Measurements from ENCODE around the gene TTLL9. TPM values are rescaled to one million over a fixed set of nuclear protein-coding genes. Genes with fewer than 3 reads are reported as not detected.

The TTLL9 gene
- total RNA-seq = 0.05 TPM
- polyA plus RNA-seq = 0.46 TPM
- long read RNA-seq, donor 1 = 0 reads
- long read RNA-seq, donor 2, partial matches to known transcripts = 0 of 32 reads
- long read RNA-seq, donor 2, other reads (novel, unspliced or antisense) = 32 of 32 reads
- long read RNA-seq, donor 3 = 0 reads
- long read RNA-seq, donor 4 = 0 reads
- long read RNA-seq, donor 5 = 0 reads
- long read RNA-seq, donor 6 = 0 reads
- long read RNA-seq, donor 7 = 0 reads
- long read RNA-seq, donor 8 = 0 reads
- long read RNA-seq, donor 9 = 0 reads
- long read RNA-seq, donor 10 = 0 reads

- peaks cover 33 to 61% of the 10 kb centered on the region in 2 donors for H3K27me3 ChIP-seq (ENCODE audit: control insufficient read depth in 2 of 2, insufficient read depth in 1 of 2, low read length in 1 of 2)
- H3K4me1 ChIP-seq (ENCODE audit: control insufficient read depth in 2 of 2, insufficient read depth in 2 of 2, low read length in 2 of 2) = peaks cover 0 to 4% of the 10 kb centered on the region in 2 donors
- peak within 1 kb of the TSS in 1 of 2 donors; percentile 43 for H3K4me3 ChIP-seq (ENCODE audit: low read length in 2 of 2)
- no peak within 1 kb of the TSS for H3K27ac ChIP-seq (ENCODE audit: low read depth in 1 of 2, low read length in 1 of 2)
- H3K36me3 ChIP-seq (ENCODE audit: control insufficient read depth in 2 of 2, insufficient read depth in 2 of 2, low read length in 1 of 2) = no peaks in the 10 kb centered on the region
- no peaks in the 10 kb centered on the region for H3K9me3 ChIP-seq (ENCODE audit: control insufficient read depth in 2 of 2, insufficient read depth in 1 of 2, low read length in 1 of 2)
- 2% methylated on average over 80 of the region's 80 CpGs for WGBS
- no peak for DNase-seq (ENCODE audit: low read depth in 6 of 9, low spot score in 9 of 9)
Measured at GRCh38 chr20:31869942-31870725, at the start of gene TTLL9, which contains the start of gene DUSP15. Gene TTLL9, plus strand, starts transcription at chr20:31870634. Its CDS starts 493 bp downstream, at chr20:31871127. Gene DUSP15, minus strand, starts transcription at chr20:31870527. Its CDS starts 190 bp downstream, at chr20:31870337.

GRCh38 chr20:31821427-31821826 is 49.0 kb upstream of the TTLL9 start:
- no peaks in the 10 kb centered on the region for H3K9me3 ChIP-seq (ENCODE audit: control insufficient read depth in 2 of 2, insufficient read depth in 1 of 2, low read length in 1 of 2)
- H3K4me3 ChIP-seq (ENCODE audit: low read length in 2 of 2) = no peak overlapping the region
- WGBS = 74% methylated on average over 5 of the region's 5 CpGs
- H3K36me3 ChIP-seq (ENCODE audit: control insufficient read depth in 2 of 2, insufficient read depth in 2 of 2, low read length in 1 of 2) = no peaks in the 10 kb centered on the region
- DNase-seq (ENCODE audit: low read depth in 6 of 9, low spot score in 9 of 9) = no peak
- H3K4me1 ChIP-seq (ENCODE audit: control insufficient read depth in 2 of 2, insufficient read depth in 2 of 2, low read length in 2 of 2) = peaks cover 0 to 6% of the 10 kb centered on the region in 2 donors
- H3K27me3 ChIP-seq (ENCODE audit: control insufficient read depth in 2 of 2, insufficient read depth in 1 of 2, low read length in 1 of 2) = peaks cover 0 to 2% of the 10 kb centered on the region in 2 donors
- no peak overlapping the region for H3K27ac ChIP-seq (ENCODE audit: low read depth in 1 of 2, low read length in 1 of 2)

- peaks cover 0 to 6% of the 10 kb centered on the region in 2 donors for H3K4me1 ChIP-seq (ENCODE audit: control insufficient read depth in 2 of 2, insufficient read depth in 2 of 2, low read length in 2 of 2)
- H3K27me3 ChIP-seq (ENCODE audit: control insufficient read depth in 2 of 2, insufficient read depth in 1 of 2, low read length in 1 of 2) = peaks cover 0 to 2% of the 10 kb centered on the region in 2 donors
- 9% methylated on average over 29 of the region's 29 CpGs for WGBS
- H3K9me3 ChIP-seq (ENCODE audit: control insufficient read depth in 2 of 2, insufficient read depth in 1 of 2, low read length in 1 of 2) = no peaks in the 10 kb centered on the region
- H3K27ac ChIP-seq (ENCODE audit: low read depth in 1 of 2, low read length in 1 of 2) = no peak overlapping the region
- peak in 8 of 9 donors; percentile 15 to 69 (median 43) for DNase-seq (ENCODE audit: low read depth in 6 of 9, low spot score in 9 of 9)
- no peaks in the 10 kb centered on the region for H3K36me3 ChIP-seq (ENCODE audit: control insufficient read depth in 2 of 2, insufficient read depth in 2 of 2, low read length in 1 of 2)
- no peak overlapping the region for H3K4me3 ChIP-seq (ENCODE audit: low read length in 2 of 2)
Measured at GRCh38 chr20:31822421-31823330, 47.8 kb upstream of the TTLL9 start.

- 78% methylated on average over 14 of the region's 14 CpGs for WGBS
- H3K27me3 ChIP-seq (ENCODE audit: control insufficient read depth in 2 of 2, insufficient read depth in 1 of 2, low read length in 1 of 2) = peaks cover 0 to 2% of the 10 kb centered on the region in 2 donors
- H3K4me3 ChIP-seq (ENCODE audit: low read length in 2 of 2) = no peak overlapping the region
- no peaks in the 10 kb centered on the region for H3K36me3 ChIP-seq (ENCODE audit: control insufficient read depth in 2 of 2, insufficient read depth in 2 of 2, low read length in 1 of 2)
- no peak overlapping the region for H3K27ac ChIP-seq (ENCODE audit: low read depth in 1 of 2, low read length in 1 of 2)
- no peaks in the 10 kb centered on the region for H3K9me3 ChIP-seq (ENCODE audit: control insufficient read depth in 2 of 2, insufficient read depth in 1 of 2, low read length in 1 of 2)
- peaks cover 0 to 6% of the 10 kb centered on the region in 2 donors for H3K4me1 ChIP-seq (ENCODE audit: control insufficient read depth in 2 of 2, insufficient read depth in 2 of 2, low read length in 2 of 2)
- no peak for DNase-seq (ENCODE audit: low read depth in 6 of 9, low spot score in 9 of 9)
Measured at GRCh38 chr20:31823360-31824124, 46.9 kb upstream of the TTLL9 start.

- no peaks in the 10 kb centered on the region for H3K36me3 ChIP-seq (ENCODE audit: control insufficient read depth in 2 of 2, insufficient read depth in 2 of 2, low read length in 1 of 2)
- H3K27ac ChIP-seq (ENCODE audit: low read depth in 1 of 2, low read length in 1 of 2) = no peak overlapping the region
- no peaks in the 10 kb centered on the region for H3K9me3 ChIP-seq (ENCODE audit: control insufficient read depth in 2 of 2, insufficient read depth in 1 of 2, low read length in 1 of 2)
- H3K4me1 ChIP-seq (ENCODE audit: control insufficient read depth in 2 of 2, insufficient read depth in 2 of 2, low read length in 2 of 2) = peaks cover 0 to 6% of the 10 kb centered on the region in 2 donors
- no peak overlapping the region for H3K4me3 ChIP-seq (ENCODE audit: low read length in 2 of 2)
- no peak for DNase-seq (ENCODE audit: low read depth in 6 of 9, low spot score in 9 of 9)
- WGBS = 97% methylated on average over 4 of the region's 4 CpGs
- H3K27me3 ChIP-seq (ENCODE audit: control insufficient read depth in 2 of 2, insufficient read depth in 1 of 2, low read length in 1 of 2) = peaks cover 0 to 2% of the 10 kb centered on the region in 2 donors
Measured at GRCh38 chr20:31824125-31824485, 46.3 kb upstream of the TTLL9 start.

- H3K4me3 ChIP-seq (ENCODE audit: low read length in 2 of 2) = no peak overlapping the region
- DNase-seq (ENCODE audit: low read depth in 6 of 9, low spot score in 9 of 9) = no peak
- no peaks in the 10 kb centered on the region for H3K9me3 ChIP-seq (ENCODE audit: control insufficient read depth in 2 of 2, insufficient read depth in 1 of 2, low read length in 1 of 2)
- no peaks in the 10 kb centered on the region for H3K36me3 ChIP-seq (ENCODE audit: control insufficient read depth in 2 of 2, insufficient read depth in 2 of 2, low read length in 1 of 2)
- WGBS = 90% methylated on average over 14 of the region's 14 CpGs
- H3K27ac ChIP-seq (ENCODE audit: low read depth in 1 of 2, low read length in 1 of 2) = no peak overlapping the region
- H3K4me1 ChIP-seq (ENCODE audit: control insufficient read depth in 2 of 2, insufficient read depth in 2 of 2, low read length in 2 of 2) = peaks cover 0 to 6% of the 10 kb centered on the region in 2 donors
- peaks cover 0 to 2% of the 10 kb centered on the region in 2 donors for H3K27me3 ChIP-seq (ENCODE audit: control insufficient read depth in 2 of 2, insufficient read depth in 1 of 2, low read length in 1 of 2)
Measured at GRCh38 chr20:31824554-31825313, 45.7 kb upstream of the TTLL9 start.

GRCh38 chr20:31826074-31826473 is 44.4 kb upstream of the TTLL9 start:
- H3K36me3 ChIP-seq (ENCODE audit: control insufficient read depth in 2 of 2, insufficient read depth in 2 of 2, low read length in 1 of 2) = no peaks in the 10 kb centered on the region
- H3K4me3 ChIP-seq (ENCODE audit: low read length in 2 of 2) = no peak overlapping the region
- peaks cover 0 to 6% of the 10 kb centered on the region in 2 donors for H3K4me1 ChIP-seq (ENCODE audit: control insufficient read depth in 2 of 2, insufficient read depth in 2 of 2, low read length in 2 of 2)
- 97% methylated on average over 5 of the region's 5 CpGs for WGBS
- H3K9me3 ChIP-seq (ENCODE audit: control insufficient read depth in 2 of 2, insufficient read depth in 1 of 2, low read length in 1 of 2) = no peaks in the 10 kb centered on the region
- H3K27me3 ChIP-seq (ENCODE audit: control insufficient read depth in 2 of 2, insufficient read depth in 1 of 2, low read length in 1 of 2) = peaks cover 0 to 2% of the 10 kb centered on the region in 2 donors
- no peak overlapping the region for H3K27ac ChIP-seq (ENCODE audit: low read depth in 1 of 2, low read length in 1 of 2)
- no peak for DNase-seq (ENCODE audit: low read depth in 6 of 9, low spot score in 9 of 9)

GRCh38 chr20:31827059-31827458 is 43.4 kb upstream of the TTLL9 start:
- Histone ChIP-seq H3K4me3 (ENCODE audit: low read length in 2 of 2) (no peak overlapping the region), H3K9me3 (ENCODE audit: control insufficient read depth in 2 of 2, insufficient read depth in 1 of 2, low read length in 1 of 2) (no peaks in the 10 kb centered on the region), H3K36me3 (ENCODE audit: control insufficient read depth in 2 of 2, insufficient read depth in 2 of 2, low read length in 1 of 2) (no peaks in the 10 kb centered on the region), H3K27ac (ENCODE audit: low read depth in 1 of 2, low read length in 1 of 2) (no peak overlapping the region), H3K4me1 (ENCODE audit: control insufficient read depth in 2 of 2, insufficient read depth in 2 of 2, low read length in 2 of 2) (peaks cover 0 to 6% of the 10 kb centered on the region in 2 donors), H3K27me3 (ENCODE audit: control insufficient read depth in 2 of 2, insufficient read depth in 1 of 2, low read length in 1 of 2) (no peaks in the 10 kb centered on the region)
- DNase-seq (ENCODE audit: low read depth in 6 of 9, low spot score in 9 of 9) = no peak
- 97% methylated on average over 2 of the region's 2 CpGs for WGBS
